Stimulated activated naive CD8-positive, alpha-beta T cell treated with anti-CD3 and anti-CD28 coated beads, Interleukin-15, Interleukin-2, amounts not matched to agents 100 ng/mL and 50 ng/mL, for 24 hours (primary cell): ENCODE results near the gene IL3.
A peak's percentile ranks its signal among the peaks of the same experiment; 100 is the strongest.

Experiments
- H3K27ac Mint-ChIP-seq: one replicate; pipeline ENCODE4 v1.8.0; 2021; ENCODE audit warnings: mild to moderate bottlenecking, mixed read lengths
- H3K27me3 Mint-ChIP-seq: one replicate; pipeline ENCODE4 v1.8.0; 2021; ENCODE audit warnings: mixed read lengths
- H3K36me3 Mint-ChIP-seq: one replicate; pipeline ENCODE4 v1.8.0; 2021; ENCODE audit warnings: low read depth, mixed read lengths
- H3K4me1 Mint-ChIP-seq: one replicate; pipeline ENCODE4 v1.8.0; 2021; ENCODE audit warnings: low read depth, mixed read lengths
- H3K4me3 Mint-ChIP-seq: one replicate; pipeline ENCODE4 v1.8.0; 2021; ENCODE audit warnings: mild to moderate bottlenecking, mixed read lengths
- H3K9me3 Mint-ChIP-seq: one replicate; pipeline ENCODE4 v1.8.0; 2021; ENCODE audit warnings: mixed read lengths

IL3 gene

DNA sequence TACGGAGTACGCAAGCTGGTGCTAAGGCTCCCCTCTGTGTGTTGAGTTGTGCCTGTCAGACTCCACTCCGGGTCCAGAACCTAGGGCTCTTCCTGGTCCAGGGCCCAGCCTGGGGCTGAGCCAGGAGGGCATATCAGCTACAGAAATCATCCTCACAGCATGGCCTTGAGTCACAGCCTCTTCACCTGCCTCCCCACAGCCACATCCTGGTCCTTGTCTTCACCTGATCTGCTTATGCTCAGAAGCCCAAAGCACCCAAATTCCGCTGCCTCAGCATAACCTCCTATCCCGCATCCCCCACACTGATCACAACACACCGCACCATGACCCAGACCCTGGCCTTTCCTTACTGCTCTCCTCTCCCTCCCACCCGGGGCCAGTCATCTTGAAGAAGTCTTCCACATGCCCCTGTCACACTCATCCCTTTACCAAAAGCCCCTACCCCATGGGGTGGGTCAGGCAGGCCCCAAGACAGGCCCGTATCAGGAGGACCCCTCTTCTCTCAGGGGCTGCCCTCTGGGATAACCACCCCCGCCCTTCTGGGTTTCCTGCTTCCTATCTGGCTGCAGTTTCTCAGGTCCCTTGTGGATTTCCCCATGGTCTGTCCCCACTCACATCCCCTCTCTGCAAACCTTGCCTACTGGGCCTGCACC lies 1.3 kb upstream of the IL3 start:
- H3K4me1 Mint-ChIP-seq, result peaks cover 89% of the 10 kb centered on the region
- no peaks in the 10 kb centered on the region for H3K9me3 Mint-ChIP-seq
- peak overlapping the region; percentile 77 for H3K27ac Mint-ChIP-seq
- no peaks in the 10 kb centered on the region for H3K36me3 Mint-ChIP-seq
- H3K27me3 Mint-ChIP-seq, result no peaks in the 10 kb centered on the region
- H3K4me3 Mint-ChIP-seq, result no peak overlapping the region

GRCh38 chr5:132059696-132060500 lies 557 bp upstream of the IL3 start:
- Mint-ChIP-seq H3K27ac (peak overlapping the region; percentile 84), H3K27me3 (no peaks in the 10 kb centered on the region), H3K9me3 (no peaks in the 10 kb centered on the region), H3K4me1 (peaks cover 89% of the 10 kb centered on the region), H3K4me3 (peak overlapping the region; percentile 73), H3K36me3 (no peaks in the 10 kb centered on the region)

GRCh38 chr5:132063090-132063911 lies 2.8 kb downstream of the IL3 start:
- Mint-ChIP-seq H3K4me3 (peak overlapping the region; percentile 41), H3K4me1 (peaks cover 70% of the 10 kb centered on the region), H3K36me3 (no peaks in the 10 kb centered on the region), H3K27ac (peak overlapping the region; percentile 73), H3K27me3 (no peaks in the 10 kb centered on the region), H3K9me3 (no peaks in the 10 kb centered on the region)

- Mint-ChIP-seq H3K4me3 (no peak overlapping the region), H3K9me3 (no peaks in the 10 kb centered on the region), H3K4me1 (peaks cover 70% of the 10 kb centered on the region), H3K27ac (no peak overlapping the region), H3K27me3 (no peaks in the 10 kb centered on the region), H3K36me3 (no peaks in the 10 kb centered on the region)
Measured at GRCh38 chr5:132064140-132064539, 3.7 kb downstream of the IL3 start.

- H3K9me3 Mint-ChIP-seq, result no peaks in the 10 kb centered on the region
- no peak overlapping the region for H3K4me3 Mint-ChIP-seq
- H3K4me1 Mint-ChIP-seq, result peaks cover 70% of the 10 kb centered on the region
- H3K36me3 Mint-ChIP-seq, result no peaks in the 10 kb centered on the region
- no peaks in the 10 kb centered on the region for H3K27me3 Mint-ChIP-seq
- H3K27ac Mint-ChIP-seq, result no peak overlapping the region
Measured at GRCh38 chr5:132064738-132065331, 4.4 kb downstream of the IL3 start.

DNA sequence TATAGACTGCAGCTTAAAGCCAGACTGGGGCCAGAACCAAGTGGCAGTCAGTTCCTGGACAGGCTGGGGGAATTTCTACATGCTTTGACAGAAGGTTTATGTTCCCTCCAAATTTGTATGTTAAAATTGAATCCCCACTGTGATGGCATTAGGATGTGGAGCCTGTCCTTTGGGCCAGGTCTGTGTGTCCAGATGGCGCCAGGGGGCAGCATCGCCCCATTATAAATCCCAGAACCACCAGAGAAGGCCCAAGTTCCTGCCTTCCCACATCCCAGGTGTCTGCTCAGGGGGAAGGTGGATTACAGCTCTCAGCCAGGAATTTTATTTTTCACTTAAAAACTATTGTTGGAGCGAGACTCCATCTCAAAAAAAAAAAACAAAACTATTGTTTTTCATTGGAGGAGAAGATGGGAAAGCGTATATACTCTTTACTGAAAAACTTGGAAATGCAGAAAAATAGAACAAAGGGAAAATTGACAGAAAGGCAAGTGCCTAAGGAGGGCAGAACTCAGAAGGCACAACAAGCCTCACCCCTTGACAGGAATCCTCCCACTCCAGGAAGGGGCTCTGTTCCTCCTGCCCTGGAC lies 5.0 kb downstream of the IL3 start:
- Mint-ChIP-seq H3K27me3 (no peaks in the 10 kb centered on the region), H3K27ac (peak overlapping the region; percentile 81), H3K4me1 (peaks cover 70% of the 10 kb centered on the region), H3K36me3 (no peaks in the 10 kb centered on the region), H3K9me3 (no peaks in the 10 kb centered on the region), H3K4me3 (no peak overlapping the region)

GRCh38 chr5:132065951-132066701 lies 5.7 kb downstream of the IL3 start:
- Mint-ChIP-seq H3K4me3 (no peak overlapping the region), H3K27ac (peak overlapping the region; percentile 77), H3K27me3 (no peaks in the 10 kb centered on the region), H3K4me1 (peaks cover 70% of the 10 kb centered on the region), H3K36me3 (no peaks in the 10 kb centered on the region), H3K9me3 (no peaks in the 10 kb centered on the region)

DNA sequence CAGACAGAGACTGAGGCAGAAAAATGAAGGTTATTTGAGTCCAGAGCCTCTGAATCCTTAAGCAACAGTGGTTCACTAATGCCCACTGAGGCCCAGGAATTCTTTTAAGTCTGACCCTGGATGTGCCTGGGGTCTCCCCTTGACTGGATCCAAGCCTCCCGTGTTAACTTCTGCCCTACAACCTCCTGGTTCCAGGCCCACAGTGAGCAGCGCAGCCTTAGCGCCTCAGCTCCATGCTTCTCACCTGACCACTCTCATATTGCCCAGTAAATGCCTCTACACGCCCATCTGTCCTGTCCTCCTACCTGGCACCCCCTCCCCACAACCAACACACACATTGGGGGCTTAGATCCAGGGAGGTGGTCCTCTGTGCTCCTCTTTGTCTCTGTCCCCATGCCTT lies 6.4 kb downstream of the IL3 start:
- Mint-ChIP-seq H3K36me3 (no peaks in the 10 kb centered on the region), H3K27me3 (no peaks in the 10 kb centered on the region), H3K4me3 (no peak overlapping the region), H3K27ac (peak overlapping the region; percentile 27), H3K4me1 (peaks cover 71% of the 10 kb centered on the region), H3K9me3 (no peaks in the 10 kb centered on the region)

GRCh38 chr5:132067451-132067850 lies 7.0 kb downstream of the IL3 start:
- Mint-ChIP-seq H3K27me3 (no peaks in the 10 kb centered on the region), H3K9me3 (no peaks in the 10 kb centered on the region), H3K36me3 (no peaks in the 10 kb centered on the region), H3K4me1 (peaks cover 74% of the 10 kb centered on the region), H3K4me3 (no peak overlapping the region), H3K27ac (peak overlapping the region; percentile 70)

DNA sequence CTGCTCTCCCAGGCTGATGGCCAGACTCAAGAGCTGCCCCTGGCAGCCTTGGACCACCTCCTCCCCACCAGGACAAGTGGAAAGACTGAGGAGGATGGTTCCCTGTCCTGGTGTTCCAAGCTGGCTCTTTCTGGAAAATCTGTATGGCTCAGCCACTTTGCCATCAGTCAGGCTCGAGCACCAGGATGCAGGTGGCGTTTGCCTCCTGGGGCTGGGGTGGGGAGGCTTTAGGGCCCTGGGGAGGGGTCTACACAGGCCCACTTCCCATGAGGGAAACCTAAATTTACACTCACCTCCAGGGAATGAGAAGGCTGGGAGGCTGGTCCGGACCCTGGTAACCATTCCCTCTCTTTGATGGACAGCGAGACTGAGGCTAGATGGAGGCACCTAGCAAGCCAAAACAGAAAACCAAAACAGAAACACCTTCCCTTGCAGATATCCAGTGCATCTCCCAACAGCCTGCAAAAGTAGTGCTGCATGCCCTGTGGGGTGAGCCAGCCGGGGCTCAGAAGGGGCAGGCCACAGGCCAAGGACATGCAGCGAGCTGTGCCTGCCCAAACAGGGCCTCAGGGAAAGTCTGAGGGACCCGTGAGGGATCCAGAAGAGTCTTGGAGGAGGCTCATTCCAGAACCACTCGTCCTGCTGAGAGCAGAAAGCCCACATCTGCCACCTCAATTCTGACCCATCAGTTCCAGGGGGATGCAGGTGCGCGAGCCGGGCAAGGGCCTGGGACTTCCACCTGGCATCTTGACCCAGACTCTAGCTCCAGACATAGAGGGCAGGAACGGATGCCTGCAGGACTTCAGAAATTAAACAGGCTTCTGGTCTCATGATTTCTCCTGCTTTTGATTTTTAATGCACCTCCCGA lies 7.7 kb downstream of the IL3 start:
- Mint-ChIP-seq H3K4me1 (peaks cover 74% of the 10 kb centered on the region), H3K36me3 (no peaks in the 10 kb centered on the region), H3K9me3 (no peaks in the 10 kb centered on the region), H3K4me3 (no peak overlapping the region), H3K27me3 (no peaks in the 10 kb centered on the region), H3K27ac (no peak overlapping the region)

GRCh38 chr5:132069561-132069960 lies 9.1 kb downstream of the IL3 start:
- no peaks in the 10 kb centered on the region for H3K27me3 Mint-ChIP-seq
- peak overlapping the region; percentile 93 for H3K27ac Mint-ChIP-seq
- H3K36me3 Mint-ChIP-seq, result peaks cover 10% of the 10 kb centered on the region
- H3K9me3 Mint-ChIP-seq, result no peaks in the 10 kb centered on the region
- H3K4me1 Mint-ChIP-seq, result peaks cover 71% of the 10 kb centered on the region
- H3K4me3 Mint-ChIP-seq, result no peak overlapping the region

DNA sequence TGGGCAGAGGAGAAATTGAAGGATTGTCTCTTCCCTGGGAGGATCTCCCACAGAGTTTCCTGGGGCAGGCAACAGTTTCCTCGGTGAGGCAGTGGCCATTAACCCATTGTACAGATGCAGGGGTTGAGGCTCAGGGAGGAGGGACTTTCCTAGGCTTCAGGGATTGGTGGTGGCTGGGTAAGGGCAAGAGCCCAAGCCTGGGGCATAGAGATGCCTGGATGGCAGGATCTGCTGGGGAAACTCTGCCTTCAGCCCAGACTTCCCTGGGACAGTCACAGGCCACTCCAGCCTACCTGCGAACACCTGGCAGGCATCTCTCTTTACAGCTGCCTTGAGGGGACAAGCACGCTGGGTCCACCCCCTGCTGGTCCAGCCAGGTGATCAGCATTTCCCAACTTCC lies 9.5 kb downstream of the IL3 start:
- Mint-ChIP-seq H3K4me3 (no peak overlapping the region), H3K27me3 (no peaks in the 10 kb centered on the region), H3K9me3 (no peaks in the 10 kb centered on the region), H3K4me1 (peaks cover 69% of the 10 kb centered on the region), H3K36me3 (peaks cover 14% of the 10 kb centered on the region), H3K27ac (peak overlapping the region; percentile 93)
